ENCODE results near the gene RPP30. TPM values are rescaled to one million over a fixed set of nuclear protein-coding genes. Genes with fewer than 3 reads are reported as not detected.

RPP30 gene
- total and polyA plus RNA-seq, 2 experiments from 2014 or later, result 31.3 to 54.6 TPM

GRCh38 chr10:90906596-90906995 is 34.8 kb downstream of the RPP30 start:
- TF ChIP-seq EZH2phosphoT487 (IDR thresholded peaks at IDR 0.05; ENCODE audit: insufficient read depth, low read depth) (no peak), EZH2 (IDR thresholded peaks at IDR 0.05; ENCODE audit: insufficient read depth, poor library complexity, severe bottlenecking) (no peak)
- Histone ChIP-seq H3K4me1 (ENCODE audit: insufficient read depth) (peaks cover under 1% of the 10 kb centered on the region; the same call in 1 of the 2 replicates), H3K4me3 (no peak overlapping the region), H2AFZ (no peak overlapping the region), H3K79me2 (ENCODE audit: insufficient read depth) (no peaks in the 10 kb centered on the region), H3F3A (ENCODE audit: insufficient read depth) (no peaks in the 10 kb centered on the region), H3K9me2 (ENCODE audit: insufficient read depth) (no peaks in the 10 kb centered on the region), H3K27ac (no peak overlapping the region), H3K36me3 (ENCODE audit: low read depth) (no peaks in the 10 kb centered on the region), H4K20me1 (ENCODE audit: insufficient read depth) (no peaks in the 10 kb centered on the region), H3K9me3 (ENCODE audit: low read depth) (no peaks in the 10 kb centered on the region), H3K4me2 (ENCODE audit: unreplicated experiment) (no peak overlapping the region), H3K9ac (no peak overlapping the region), H3K27me3 (replicated peaks; ENCODE audit: insufficient read depth) (no peaks in the 10 kb centered on the region)
- DNase-seq, result no peak
- in situ Hi-C loops (cut with MboI), result loop anchor here (10.0 kb wide), 1 partner anchor 338 kb away; no protein-coding TSS in a partner anchor
- WGBS, 2 experiments (ENCODE audit: low coverage in 1 of 2, low lambda C conversion rate in 2 of 2, missing lambda C conversion rate in 2 of 2), result 46 to 50% methylated on average over 1 of the region's 1 CpG

GRCh38 chr10:90911133-90912051 is 39.6 kb downstream of the RPP30 start:
- Histone ChIP-seq H3K9me3 (ENCODE audit: low read depth) (no peaks in the 10 kb centered on the region), H3F3A (ENCODE audit: insufficient read depth) (no peaks in the 10 kb centered on the region), H3K4me1 (ENCODE audit: insufficient read depth) (peaks cover 8% of the 10 kb centered on the region), H2AFZ (peak overlapping the region; percentile 51; the same call in 1 of the 2 replicates), H3K4me3 (no peak overlapping the region), H3K4me2 (ENCODE audit: unreplicated experiment) (no peak overlapping the region), H4K20me1 (ENCODE audit: insufficient read depth) (no peaks in the 10 kb centered on the region), H3K27ac (no peak overlapping the region), H3K36me3 (ENCODE audit: low read depth) (no peaks in the 10 kb centered on the region), H3K9me2 (ENCODE audit: insufficient read depth) (no peaks in the 10 kb centered on the region), H3K9ac (no peak overlapping the region), H3K79me2 (ENCODE audit: insufficient read depth) (no peaks in the 10 kb centered on the region), H3K27me3 (replicated peaks; ENCODE audit: insufficient read depth) (no peaks in the 10 kb centered on the region)
- DNase-seq, result peak; percentile 84
- WGBS, 2 experiments (ENCODE audit: low coverage in 1 of 2, low lambda C conversion rate in 2 of 2, missing lambda C conversion rate in 2 of 2), result 34 to 36% methylated on average over 12 of the region's 12 CpGs
- TF ChIP-seq EZH2 (IDR thresholded peaks at IDR 0.05; ENCODE audit: insufficient read depth, poor library complexity, severe bottlenecking) (no peak), EZH2phosphoT487 (IDR thresholded peaks at IDR 0.05; ENCODE audit: insufficient read depth, low read depth) (no peak)
- in situ Hi-C loops (cut with MboI), result no loop called here

- no peaks in the 10 kb centered on the region for H3K9me3 ChIP-seq (ENCODE audit: low read depth)
- no peaks in the 10 kb centered on the region for H3K79me2 ChIP-seq (ENCODE audit: insufficient read depth)
- no peaks in the 10 kb centered on the region for H4K20me1 ChIP-seq (ENCODE audit: insufficient read depth)
- no peaks in the 10 kb centered on the region for H3K36me3 ChIP-seq (ENCODE audit: low read depth)
- WGBS, 2 experiments (ENCODE audit: low coverage in 1 of 2, low lambda C conversion rate in 2 of 2, missing lambda C conversion rate in 2 of 2), result 41 to 61% methylated on average over 3 to 4 of the region's 4 CpGs
- H3K27me3 ChIP-seq (replicated peaks; ENCODE audit: insufficient read depth), result no peaks in the 10 kb centered on the region
- 0 out of 2 replicates have a peak overlapping the region, but pooled peaks have one; percentile 51 for H2AFZ ChIP-seq
- H3K4me2 ChIP-seq (ENCODE audit: unreplicated experiment), result no peak overlapping the region
- H3K4me3 ChIP-seq, result no peak overlapping the region
- TF ChIP-seq EZH2phosphoT487 (IDR thresholded peaks at IDR 0.05; ENCODE audit: insufficient read depth, low read depth), result no peak
- TF ChIP-seq EZH2 (IDR thresholded peaks at IDR 0.05; ENCODE audit: insufficient read depth, poor library complexity, severe bottlenecking), result no peak
- peaks cover 8% of the 10 kb centered on the region for H3K4me1 ChIP-seq (ENCODE audit: insufficient read depth)
- in situ Hi-C loops (cut with MboI), result no loop called here
- H3K27ac ChIP-seq, result no peak overlapping the region
- H3F3A ChIP-seq (ENCODE audit: insufficient read depth), result no peaks in the 10 kb centered on the region
- no peak for DNase-seq
- no peaks in the 10 kb centered on the region for H3K9me2 ChIP-seq (ENCODE audit: insufficient read depth)
- no peak overlapping the region for H3K9ac ChIP-seq
Observed at GRCh38 chr10:90912174-90912573, 40.4 kb downstream of the RPP30 start.

GRCh38 chr10:90912854-90913479 is 41.2 kb downstream of the RPP30 start:
- in situ Hi-C loops (cut with MboI), result no loop called here
- TF ChIP-seq EZH2phosphoT487 (IDR thresholded peaks at IDR 0.05; ENCODE audit: insufficient read depth, low read depth), result no peak
- TF ChIP-seq EZH2 (IDR thresholded peaks at IDR 0.05; ENCODE audit: insufficient read depth, poor library complexity, severe bottlenecking), result no peak

More at GRCh38 chr10:90912854-90913479, 41.2 kb downstream of the RPP30 start:
- Histone ChIP-seq H2AFZ (no peak overlapping the region), H3K27me3 (replicated peaks; ENCODE audit: insufficient read depth) (no peaks in the 10 kb centered on the region), H3K4me1 (ENCODE audit: insufficient read depth) (peaks cover 8% of the 10 kb centered on the region), H3F3A (ENCODE audit: insufficient read depth) (no peaks in the 10 kb centered on the region), H3K9me3 (ENCODE audit: low read depth) (no peaks in the 10 kb centered on the region), H3K4me2 (ENCODE audit: unreplicated experiment) (no peak overlapping the region), H4K20me1 (ENCODE audit: insufficient read depth) (no peaks in the 10 kb centered on the region), H3K36me3 (ENCODE audit: low read depth) (no peaks in the 10 kb centered on the region), H3K4me3 (no peak overlapping the region), H3K79me2 (ENCODE audit: insufficient read depth) (no peaks in the 10 kb centered on the region), H3K27ac (no peak overlapping the region), H3K9ac (no peak overlapping the region), H3K9me2 (ENCODE audit: insufficient read depth) (no peaks in the 10 kb centered on the region)
- DNase-seq, result no peak
- WGBS, 2 experiments (ENCODE audit: low coverage in 1 of 2, low lambda C conversion rate in 2 of 2, missing lambda C conversion rate in 2 of 2), result 90 to 92% methylated on average over 7 of the region's 7 CpGs

Measured in GM23248 (cell line).